Thymus (tissue), 11 donors: ENCODE results near the gene CCNL1. TPM values are rescaled to one million over a fixed set of nuclear protein-coding genes. Genes with fewer than 3 reads are reported as not detected.

ENCODE experiments used
- DNase-seq, 9 donors: peaks; one replicate each; pipeline ENCODE4 v3.0.0-alpha.2; 2013; ENCODE audit warnings: low spot score in 9 of 9, low read depth in 6 of 9, missing footprints in 1 of 9
- H3K27ac ChIP-seq, 2 donors: one replicate each; pipeline ENCODE4 v1.5.1; 2013; ENCODE audit warnings: control low read depth in 1 of 2, low read depth in 1 of 2, low read length in 1 of 2, mild to moderate bottlenecking in 1 of 2, moderate library complexity in 1 of 2
- H3K27me3 ChIP-seq, 2 donors: one replicate each; pipeline ENCODE4 v1.5.1; 2013; ENCODE audit warnings: low read length in 1 of 2; ENCODE audit not compliant: control insufficient read depth in 2 of 2, insufficient read depth in 1 of 2
- H3K36me3 ChIP-seq, 2 donors: one replicate each; pipeline ENCODE4 v1.5.1; 2013; ENCODE audit warnings: low read length in 1 of 2, mild to moderate bottlenecking in 1 of 2, moderate library complexity in 1 of 2; ENCODE audit not compliant: control insufficient read depth in 2 of 2, insufficient read depth in 2 of 2
- H3K4me1 ChIP-seq, 2 donors: one replicate each; pipeline ENCODE4 v1.5.1; 2013; ENCODE audit warnings: low read length in 2 of 2; ENCODE audit not compliant: control insufficient read depth in 2 of 2, insufficient read depth in 2 of 2
- H3K4me3 ChIP-seq, 2 donors: one replicate each; pipeline ENCODE4 v1.5.1; 2013; ENCODE audit warnings: low read length in 2 of 2, control low read depth in 1 of 2, mild to moderate bottlenecking in 1 of 2
- H3K9me3 ChIP-seq, 2 donors: one replicate each; pipeline ENCODE4 v1.5.1; 2013; ENCODE audit warnings: low read length in 1 of 2, mild to moderate bottlenecking in 1 of 2; ENCODE audit not compliant: control insufficient read depth in 2 of 2, insufficient read depth in 1 of 2
- WGBS: extraction: QIAGEN DNeasy Blood & Tissue Kit; methylation state at CpG from one replicate; pipeline ENCODE4 v1.1.7; 2013; 5-methylcytosine and 5-hydroxymethylcytosine counted together
- polyA plus RNA-seq: library from polyadenylated mRNA; stranded (reverse); fragments of 200-250 nt; gene quantifications from one replicate; pipeline ENCODE4 v1.2.3, GENCODE V29; 2013
- total RNA-seq: library from RNA; stranded (reverse); fragments of 120-200 nt; gene quantifications from one replicate; pipeline ENCODE4 v1.2.4, GENCODE V29; 2013
- donor health status: healthy.

Gene CCNL1
- total and polyA plus RNA-seq, 2 donors = 247 to 248 TPM

- WGBS = 98% methylated on average over 1 of the region's 1 CpG
- DNase-seq = no peak
- H3K4me1 ChIP-seq = peaks cover 25 to 58% of the 10 kb centered on the region in 2 donors
- no peaks in the 10 kb centered on the region for H3K9me3 ChIP-seq
- no peak overlapping the region for H3K4me3 ChIP-seq
- no peaks in the 10 kb centered on the region for H3K27me3 ChIP-seq
- H3K36me3 ChIP-seq = peaks cover 10 to 12% of the 10 kb centered on the region in 2 donors
- H3K27ac ChIP-seq = no peak overlapping the region
These were observed 27.6 kb downstream of the CCNL1 start for GRCh38 chr3:157132341-157132740.

- Histone ChIP-seq H3K36me3 (peaks cover 10 to 12% of the 10 kb centered on the region in 2 donors), H3K4me3 (no peak overlapping the region), H3K27ac (no peak overlapping the region), H3K27me3 (no peaks in the 10 kb centered on the region), H3K4me1 (peaks cover 25 to 55% of the 10 kb centered on the region in 2 donors), H3K9me3 (no peaks in the 10 kb centered on the region)
- no peak for DNase-seq
- WGBS = 86% methylated on average over 5 of the region's 5 CpGs
These were observed 28.1 kb downstream of the CCNL1 start for GRCh38 chr3:157131861-157132260.

GRCh38 chr3:157130467-157131251, 29.3 kb downstream of the CCNL1 start:
- Histone ChIP-seq H3K36me3 (peaks cover 7 to 9% of the 10 kb centered on the region in 2 donors), H3K4me3 (peak overlapping the region in 1 of 2 donors; percentile 4), H3K4me1 (peaks cover 25 to 51% of the 10 kb centered on the region in 2 donors), H3K9me3 (no peaks in the 10 kb centered on the region), H3K27me3 (no peaks in the 10 kb centered on the region), H3K27ac (peak overlapping the region; percentile 86 to 90)
- peak in 4 of 9 donors; percentile 40 to 78 (median 54) for DNase-seq
- WGBS = 35% methylated on average over 23 of the region's 23 CpGs

GRCh38 chr3:157129803-157130466, 30.0 kb downstream of the CCNL1 start:
- WGBS = 75% methylated on average over 20 of the region's 20 CpGs
- H3K36me3 ChIP-seq = peaks cover 5 to 7% of the 10 kb centered on the region in 2 donors
- H3K4me3 ChIP-seq = peak overlapping the region in 1 of 2 donors; percentile 4
- DNase-seq = peak in 1 of 9 donors; percentile 51
- peaks cover 25 to 49% of the 10 kb centered on the region in 2 donors for H3K4me1 ChIP-seq
- peak overlapping the region; percentile 86 to 90 for H3K27ac ChIP-seq
- H3K9me3 ChIP-seq = no peaks in the 10 kb centered on the region
- no peaks in the 10 kb centered on the region for H3K27me3 ChIP-seq

- Histone ChIP-seq H3K27ac (peak overlapping the region; percentile 77 to 86), H3K9me3 (no peaks in the 10 kb centered on the region), H3K36me3 (no peaks in the 10 kb centered on the region), H3K4me3 (no peak overlapping the region), H3K4me1 (peaks cover 25 to 45% of the 10 kb centered on the region in 2 donors), H3K27me3 (no peaks in the 10 kb centered on the region)
- WGBS = 89% methylated on average over 14 of the region's 14 CpGs
- DNase-seq = peak in 1 of 9 donors; percentile 55
These were observed 30.9 kb downstream of the CCNL1 start for GRCh38 chr3:157128771-157129681.

GRCh38 chr3:157127831-157128767, 31.8 kb downstream of the CCNL1 start:
- no peaks in the 10 kb centered on the region for H3K27me3 ChIP-seq
- no peaks in the 10 kb centered on the region for H3K9me3 ChIP-seq
- no peak overlapping the region for H3K4me3 ChIP-seq
- H3K4me1 ChIP-seq = peaks cover 25 to 45% of the 10 kb centered on the region in 2 donors
- peak overlapping the region; percentile 77 to 86 for H3K27ac ChIP-seq
- 63% methylated on average over 8 of the region's 8 CpGs for WGBS
- no peaks in the 10 kb centered on the region for H3K36me3 ChIP-seq
- peak in 8 of 9 donors; percentile 56 to 94 (median 80) for DNase-seq

- no peak for DNase-seq
- Histone ChIP-seq H3K27me3 (no peaks in the 10 kb centered on the region), H3K4me1 (peaks cover 25 to 45% of the 10 kb centered on the region in 2 donors), H3K9me3 (no peaks in the 10 kb centered on the region), H3K4me3 (no peak overlapping the region), H3K36me3 (no peaks in the 10 kb centered on the region), H3K27ac (no peak overlapping the region)
- WGBS = over 99% methylated on average over 5 of the region's 5 CpGs
These were observed 32.7 kb downstream of the CCNL1 start for GRCh38 chr3:157127268-157127667.

GRCh38 chr3:157126365-157126764, 33.6 kb downstream of the CCNL1 start:
- no peak for DNase-seq
- H3K9me3 ChIP-seq = no peaks in the 10 kb centered on the region
- H3K36me3 ChIP-seq = no peaks in the 10 kb centered on the region
- 97% methylated on average over 1 of the region's 1 CpG for WGBS
- H3K4me1 ChIP-seq = peaks cover 25 to 45% of the 10 kb centered on the region in 2 donors
- no peaks in the 10 kb centered on the region for H3K27me3 ChIP-seq
- no peak overlapping the region for H3K27ac ChIP-seq
- no peak overlapping the region for H3K4me3 ChIP-seq
